ENCODE data around the gene CDC6.

The CDC6 gene

GRCh38 chr17:40287494-40288369 lies at the start of gene CDC6:
Gene CDC6 (plus strand): TSS chr17:40287879. CDS start chr17:40289421, 1,542 bp downstream.
- peak; percentile 99 for DNase-seq

DNA sequence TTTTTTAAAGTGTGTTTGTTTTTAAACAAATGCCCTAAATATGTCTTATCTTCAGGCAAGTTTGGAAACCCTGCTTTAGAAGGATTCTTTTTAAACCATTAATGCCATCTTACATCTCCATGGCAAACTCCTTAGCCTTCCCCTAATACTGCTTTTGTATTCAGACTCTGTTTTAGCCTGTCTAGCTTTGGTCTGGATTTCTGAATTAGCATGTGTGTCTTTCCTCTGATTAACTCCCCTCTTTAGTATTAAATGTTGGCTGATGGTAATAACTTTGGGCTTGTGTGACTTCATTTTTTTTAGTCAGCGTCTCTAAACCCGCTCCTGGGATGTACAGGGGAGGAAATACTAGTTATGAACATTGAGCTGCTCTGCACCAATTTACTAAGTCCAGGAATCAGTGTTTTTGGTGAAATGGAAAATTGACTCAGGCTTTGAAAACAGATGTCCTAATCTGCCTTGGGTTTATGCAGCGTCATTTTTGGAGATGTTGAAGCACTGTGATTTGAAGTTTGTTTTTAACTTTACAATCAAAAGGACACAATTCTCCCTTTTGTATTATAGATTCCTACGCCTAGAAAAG lies 46.3 kb upstream of the CDC6 start:
- no peak for DNase-seq

DNA sequence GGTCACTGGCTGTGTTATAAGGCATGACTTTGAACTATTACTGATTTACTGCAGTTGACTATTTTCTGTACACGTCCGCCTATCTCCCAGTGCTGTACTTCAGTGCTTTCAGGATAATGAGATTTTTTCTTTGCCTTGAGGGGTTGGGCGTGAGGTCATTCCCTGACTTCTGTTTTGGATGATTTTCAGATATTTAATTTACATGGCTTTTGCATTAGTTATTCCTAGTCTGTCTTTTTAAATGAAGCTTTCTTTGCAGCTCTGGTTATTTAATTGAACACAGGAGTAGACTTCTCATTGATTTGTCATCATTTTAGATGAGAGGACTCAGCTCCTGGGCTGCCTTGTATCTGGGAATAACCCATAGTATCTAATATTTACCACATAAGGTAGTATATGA lies 44.9 kb upstream of the CDC6 start:
- no peak for DNase-seq

DNA sequence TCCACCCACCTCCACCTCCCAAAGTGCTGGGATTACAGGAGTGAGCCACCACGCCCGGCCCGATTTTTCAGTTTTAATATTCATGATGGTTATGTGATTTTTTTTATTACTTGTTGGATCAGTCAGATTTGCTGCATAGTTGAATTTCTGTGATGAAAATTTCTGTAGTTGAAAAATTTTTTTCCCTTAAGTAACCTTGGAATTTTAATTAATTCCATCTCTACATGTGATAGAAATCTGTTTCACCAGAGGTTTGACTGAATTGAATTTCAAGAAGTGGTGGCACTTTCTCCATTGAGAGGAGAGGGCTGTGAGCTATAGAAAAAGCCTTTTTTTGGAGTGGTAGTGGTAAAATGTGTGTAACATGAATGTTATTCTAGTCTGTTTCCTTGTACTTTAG lies 43.9 kb upstream of the CDC6 start:
- DNase-seq: no peak

DNA sequence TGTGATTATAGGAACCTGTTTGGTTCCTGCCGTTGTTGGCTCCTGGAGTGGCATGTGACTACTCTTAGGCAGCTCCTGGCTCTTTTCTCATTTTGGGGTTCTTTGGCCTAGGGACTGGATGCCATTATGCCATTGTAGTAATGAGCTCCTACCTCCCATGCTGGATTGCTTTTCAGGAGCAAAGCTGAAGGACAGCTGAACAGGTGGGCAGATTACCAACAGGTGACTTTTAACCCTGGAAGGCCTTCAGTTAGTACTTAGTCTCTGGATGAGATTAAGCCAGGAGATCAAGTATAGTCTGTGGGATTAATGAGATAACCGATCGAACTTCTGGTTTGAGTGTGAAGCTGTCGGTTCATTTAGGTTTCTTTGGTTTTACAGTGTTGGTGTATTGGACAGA lies 43.4 kb upstream of the CDC6 start:
- no peak for DNase-seq

- DNase-seq: no peak
Measured at GRCh38 chr17:40247926-40248495, 39.7 kb upstream of the CDC6 start.

GRCh38 chr17:40248507-40248906 lies 39.2 kb upstream of the CDC6 start:
- no peak for DNase-seq

GRCh38 chr17:40251576-40251975 lies 36.1 kb upstream of the CDC6 start:
- peak; percentile 48 for DNase-seq

- DNase-seq: no peak
Measured at GRCh38 chr17:40253565-40253964, 34.1 kb upstream of the CDC6 start.

GRCh38 chr17:40259505-40259904 lies 28.2 kb upstream of the CDC6 start:
- DNase-seq: no peak

DNA sequence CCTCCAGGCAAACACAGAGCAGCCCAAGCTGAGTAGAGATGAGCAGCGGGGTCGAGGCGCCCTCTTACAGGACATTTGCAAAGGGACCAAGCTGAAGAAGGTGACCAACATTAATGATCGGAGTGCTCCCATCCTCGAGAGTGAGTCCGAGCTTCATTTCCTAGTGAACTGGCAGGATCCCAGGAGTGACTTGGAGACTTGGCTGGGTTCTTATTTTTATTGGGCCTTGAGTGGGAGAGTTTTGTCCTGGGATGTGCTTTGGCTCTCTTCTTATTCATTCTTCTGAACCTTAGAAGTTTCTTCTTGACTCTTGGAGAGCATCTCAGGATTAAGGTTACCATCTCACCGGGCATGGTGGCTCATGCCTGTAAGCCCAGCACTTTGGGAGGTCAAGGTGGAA lies 27.2 kb upstream of the CDC6 start:
- DNase-seq: no peak

DNA sequence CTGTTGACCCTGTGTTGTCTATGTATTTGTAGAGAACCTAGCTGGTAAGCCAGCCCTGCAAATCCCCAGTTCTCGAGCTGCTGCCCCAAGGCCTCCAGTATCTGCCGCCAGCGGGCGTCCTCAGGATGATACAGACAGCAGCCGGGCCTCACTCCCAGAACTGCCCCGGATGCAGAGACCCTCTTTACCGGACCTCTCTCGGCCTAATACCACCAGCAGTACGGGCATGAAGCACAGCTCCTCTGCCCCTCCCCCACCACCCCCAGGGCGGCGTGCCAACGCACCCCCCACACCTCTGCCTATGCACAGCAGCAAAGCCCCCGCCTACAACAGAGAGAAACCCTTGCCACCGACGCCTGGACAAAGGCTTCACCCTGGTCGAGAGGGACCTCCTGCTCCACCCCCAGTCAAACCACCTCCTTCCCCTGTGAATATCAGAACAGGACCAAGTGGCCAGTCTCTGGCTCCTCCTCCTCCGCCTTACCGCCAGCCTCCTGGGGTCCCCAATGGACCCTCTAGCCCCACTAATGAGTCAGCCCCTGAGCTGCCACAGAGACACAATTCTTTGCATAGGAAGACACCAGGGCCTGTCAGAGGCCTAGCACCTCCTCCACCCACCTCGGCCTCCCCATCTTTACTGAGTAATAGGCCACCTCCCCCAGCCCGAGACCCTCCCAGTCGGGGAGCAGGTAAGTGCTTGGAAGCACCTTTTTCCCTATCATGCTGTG lies 23.1 kb upstream of the CDC6 start:
- DNase-seq: no peak

GRCh38 chr17:40265337-40265736 lies 22.3 kb upstream of the CDC6 start:
- peak; percentile 18 for DNase-seq

- DNase-seq: peak; percentile 18
Measured at GRCh38 chr17:40266882-40267281, 20.8 kb upstream of the CDC6 start.

- no peak for DNase-seq
Measured at GRCh38 chr17:40268141-40268712, 19.5 kb upstream of the CDC6 start.

DNA sequence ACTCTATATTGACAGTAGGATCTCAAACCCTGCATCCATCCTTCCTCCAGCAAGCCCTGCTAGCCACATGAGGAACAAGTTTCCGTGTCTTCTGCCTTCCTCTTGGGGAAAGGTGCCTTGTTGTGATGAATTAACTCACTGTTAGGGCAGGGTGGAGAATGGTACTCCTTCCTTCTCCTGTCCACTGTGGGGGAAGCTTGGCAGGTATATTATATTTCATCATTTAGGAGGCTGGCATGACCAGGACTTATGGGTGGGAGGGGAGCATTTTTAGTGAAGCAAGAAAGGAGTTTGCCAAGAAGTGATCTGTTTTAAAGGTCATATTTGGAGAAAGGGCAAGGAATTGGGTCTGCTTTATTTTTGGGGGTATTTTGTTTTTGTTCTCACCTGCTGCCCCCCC lies 9.3 kb upstream of the CDC6 start:
- no peak for DNase-seq

DNA sequence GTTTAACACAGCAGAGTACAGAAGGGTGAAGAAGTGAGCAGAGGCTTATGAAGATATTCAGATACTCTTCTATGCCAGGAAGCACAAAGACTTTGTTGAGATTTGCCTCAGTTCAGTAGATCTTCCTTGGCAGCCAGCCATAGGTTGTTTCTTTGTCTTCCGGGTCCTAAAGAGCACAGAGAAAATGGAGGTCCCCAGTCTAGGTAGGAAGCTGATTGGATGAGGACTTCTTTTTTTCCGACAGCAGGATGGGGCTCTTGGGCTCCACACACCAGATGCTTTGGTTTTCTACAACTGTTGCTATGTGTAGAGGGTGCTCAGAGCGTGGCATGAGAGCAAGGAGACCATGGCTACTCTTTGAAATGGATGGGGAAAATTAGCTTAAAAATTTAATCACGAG lies 8.3 kb upstream of the CDC6 start:
- DNase-seq: no peak

DNA sequence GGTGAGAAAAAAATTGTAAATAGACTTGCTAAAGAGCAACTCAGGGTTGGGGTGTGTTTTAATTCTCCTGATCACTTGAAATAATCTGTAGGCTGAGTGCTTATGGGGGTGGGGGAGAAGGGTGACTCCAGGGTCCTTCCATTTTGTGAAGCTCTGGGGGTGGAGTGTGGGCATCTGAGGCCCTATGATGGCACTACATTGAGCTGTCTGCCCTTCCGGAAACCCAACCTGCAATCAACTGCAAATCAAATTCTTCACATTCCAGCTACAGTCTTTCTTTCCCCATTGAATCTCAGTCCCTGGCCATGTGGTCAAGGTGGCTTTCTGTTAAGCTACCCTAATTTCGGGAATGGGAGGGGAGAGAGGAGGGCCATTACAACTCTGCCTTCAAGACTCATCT lies 6.0 kb upstream of the CDC6 start:
- no peak for DNase-seq

DNA sequence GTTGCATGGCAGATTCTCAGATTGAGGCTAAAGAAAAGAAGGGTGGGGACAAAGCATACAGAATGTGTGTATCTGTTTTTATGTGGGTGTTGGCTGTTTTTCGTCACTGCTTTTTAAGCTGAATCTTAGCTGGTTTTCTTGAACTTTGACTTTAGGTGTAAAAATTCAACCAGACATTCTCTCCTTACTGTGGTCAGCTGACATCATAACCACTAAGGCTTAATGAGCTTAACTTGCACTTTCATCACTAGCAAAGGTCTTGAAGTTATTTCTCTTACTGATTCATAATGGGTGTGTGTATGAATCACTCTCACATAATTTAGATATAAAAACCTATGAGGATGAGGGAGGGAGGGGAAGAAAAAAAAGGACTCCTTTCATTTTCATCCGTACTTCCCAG lies 4.0 kb upstream of the CDC6 start:
- peak; percentile 8 for DNase-seq

- DNase-seq: peak; percentile 9
Measured at GRCh38 chr17:40284085-40284713, 3.5 kb upstream of the CDC6 start.

DNA sequence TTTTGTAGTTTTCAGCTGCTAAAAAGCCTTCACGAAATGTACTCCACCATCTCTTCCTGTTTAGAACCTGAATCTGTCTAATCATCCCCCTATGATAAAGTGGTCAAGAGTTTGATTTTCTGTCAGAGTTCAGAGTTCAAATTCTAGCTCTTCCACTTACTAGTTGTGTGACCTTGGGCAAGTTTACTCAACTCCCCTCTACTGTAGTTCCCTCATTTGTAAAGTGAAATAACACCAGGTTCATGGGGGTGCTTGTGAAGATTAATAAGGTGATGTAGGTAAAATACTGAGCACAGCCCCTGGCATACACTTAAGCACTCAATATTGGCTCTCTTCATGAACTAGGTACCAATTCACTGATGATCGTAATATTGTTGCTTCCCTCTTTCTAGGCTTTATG lies 1.2 kb upstream of the CDC6 start:
- DNase-seq: peak; percentile 15

GRCh38 chr17:40287159-40287493 lies 553 bp upstream of the CDC6 start:
- no peak for DNase-seq

Data from OCI-M1 (cell line).